Measurements from ENCODE around the gene RNF214. TPM values are rescaled to one million over a fixed set of nuclear protein-coding genes. Genes with fewer than 3 reads are reported as not detected.
"Not testable (repeated sequence)": the region's sequence is repeated elsewhere in the genome, so short reads cannot be mapped to it uniquely, and the experiment has no call there.

The RNF214 gene
- total RNA-seq (2021) (37.8 and 50.3 TPM in 2 replicates), Bru-seq, nascent RNA (percentile 76 among the genes with signal in this experiment), BruChase-seq, experiment 1, labeled RNA remaining after a 2-hour chase (percentile 77 among the genes with signal in this experiment), BruChase-seq, experiment 2, labeled RNA remaining after a 6-hour chase (percentile 83 among the genes with signal in this experiment)
- long read RNA-seq, transcript RNF214-201 (15 exons, 2,755 nt): major isoform, 15 of 28 reads
- long read RNA-seq, partial matches to known transcripts: 8 of 28 reads
- long read RNA-seq, other reads (novel, unspliced or antisense): 3 of 28 reads

GRCh38 chr11:117232092-117232878 lies at the start of gene RNF214:
Gene RNF214 (plus strand): TSS chr11:117232671. CDS start chr11:117234273, 1,602 bp downstream.
- Histone ChIP-seq H3K36me3 (ENCODE audit: insufficient read depth, low read length, poor library complexity, severe bottlenecking) (peaks cover 8% of the 10 kb centered on the region), H3K27ac (ENCODE audit: low read depth, low read length, poor library complexity, severe bottlenecking) (peak within 1 kb of the TSS; percentile 88), H3K4me1 (ENCODE audit: insufficient read depth, low read length, poor library complexity, severe bottlenecking) (peaks cover 14% of the 10 kb centered on the region), H3K9me3 (ENCODE audit: low read depth, low read length, poor library complexity, severe bottlenecking) (no peaks in the 10 kb centered on the region), H3K27me3 (replicated peaks; ENCODE audit: insufficient read depth, low read depth, low read length, poor library complexity) (no peaks in the 10 kb centered on the region), H3K4me3 (ENCODE audit: low read depth, low read length, poor library complexity, severe bottlenecking) (peak within 1 kb of the TSS; percentile 99)
- intact Hi-C loops (cut with micrococcal nuclease; ENCODE audit: unreplicated experiment): loop anchor here (2.0 to 5.0 kb wide), 2 partner anchors 95 to 585 kb away; partner anchors contain the start of gene CEP164
- no TSS peak for BruUV-seq (replicated peaks)
- POLR2A ChIA-PET (ENCODE audit: low non-redundant PET): no interaction called here
- CTCF ChIA-PET: interaction anchor here (0.6 to 1.5 kb wide), 6 partner anchors 10 to 485 kb away, joined by 3 to 8 read pairs (median 4); partner anchors contain the start of genes BACE1 and PAFAH1B2
- TF ChIP-seq EZH2 (IDR thresholded peaks at IDR 0.05; ENCODE audit: borderline replicate concordance, low read depth, low read length, poor library complexity, severe bottlenecking): no peak
- TF ChIP-seq, protein P1, sequence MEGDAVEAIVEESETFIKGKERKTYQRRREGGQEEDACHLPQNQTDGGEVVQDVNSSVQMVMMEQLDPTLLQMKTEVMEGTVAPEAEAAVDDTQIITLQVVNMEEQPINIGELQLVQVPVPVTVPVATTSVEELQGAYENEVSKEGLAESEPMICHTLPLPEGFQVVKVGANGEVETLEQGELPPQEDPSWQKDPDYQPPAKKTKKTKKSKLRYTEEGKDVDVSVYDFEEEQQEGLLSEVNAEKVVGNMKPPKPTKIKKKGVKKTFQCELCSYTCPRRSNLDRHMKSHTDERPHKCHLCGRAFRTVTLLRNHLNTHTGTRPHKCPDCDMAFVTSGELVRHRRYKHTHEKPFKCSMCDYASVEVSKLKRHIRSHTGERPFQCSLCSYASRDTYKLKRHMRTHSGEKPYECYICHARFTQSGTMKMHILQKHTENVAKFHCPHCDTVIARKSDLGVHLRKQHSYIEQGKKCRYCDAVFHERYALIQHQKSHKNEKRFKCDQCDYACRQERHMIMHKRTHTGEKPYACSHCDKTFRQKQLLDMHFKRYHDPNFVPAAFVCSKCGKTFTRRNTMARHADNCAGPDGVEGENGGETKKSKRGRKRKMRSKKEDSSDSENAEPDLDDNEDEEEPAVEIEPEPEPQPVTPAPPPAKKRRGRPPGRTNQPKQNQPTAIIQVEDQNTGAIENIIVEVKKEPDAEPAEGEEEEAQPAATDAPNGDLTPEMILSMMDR (conservative IDR thresholded peaks at IDR 0.05; ENCODE audit: low read depth, low read length): peak; percentile 81
- DNase-seq (ENCODE audit: low spot score): peak; percentile 90

DNA sequence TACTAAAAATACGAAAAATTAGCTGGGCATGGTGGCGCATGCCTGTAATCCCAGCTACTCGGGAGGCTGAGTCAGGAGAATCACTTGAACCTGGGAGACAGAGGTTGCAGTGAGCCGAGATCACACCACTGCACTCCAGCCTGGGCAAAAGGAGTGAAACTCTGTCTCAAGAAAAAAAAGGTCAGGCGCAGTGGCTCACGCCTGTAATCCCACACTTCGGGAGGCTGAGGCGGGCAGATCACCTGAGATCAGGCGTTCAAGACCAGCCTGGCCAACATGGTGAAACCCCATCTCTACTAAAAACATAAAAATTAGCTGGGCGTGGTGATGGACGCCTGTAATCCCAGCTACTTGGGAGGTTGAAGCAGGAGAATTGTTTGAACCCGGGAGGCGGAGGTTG lies 49.3 kb upstream of the RNF214 start:
- H3K27me3 ChIP-seq (replicated peaks; ENCODE audit: insufficient read depth, low read depth, low read length, poor library complexity); H3K9me3 ChIP-seq (ENCODE audit: low read depth, low read length, poor library complexity, severe bottlenecking); POLR2A ChIA-PET (ENCODE audit: low non-redundant PET); intact Hi-C loops (cut with micrococcal nuclease; ENCODE audit: unreplicated experiment); CTCF ChIA-PET; DNase-seq (ENCODE audit: low spot score); H3K36me3 ChIP-seq (ENCODE audit: insufficient read depth, low read length, poor library complexity, severe bottlenecking); H3K27ac ChIP-seq (ENCODE audit: low read depth, low read length, poor library complexity, severe bottlenecking); BruUV-seq (replicated peaks); H3K4me3 ChIP-seq (ENCODE audit: low read depth, low read length, poor library complexity, severe bottlenecking): not testable (repeated sequence)
- H3K4me1 ChIP-seq (ENCODE audit: insufficient read depth, low read length, poor library complexity, severe bottlenecking): peaks cover 23% of the 10 kb centered on the region

- CTCF ChIA-PET: no interaction called here
- DNase-seq (ENCODE audit: low spot score): no peak
Observed at GRCh38 chr11:117183724-117184349, 48.6 kb upstream of the RNF214 start.

More at GRCh38 chr11:117183724-117184349, 48.6 kb upstream of the RNF214 start:
- POLR2A ChIA-PET (ENCODE audit: low non-redundant PET): no interaction called here
- no peak overlapping the region for H3K4me3 ChIP-seq (ENCODE audit: low read depth, low read length, poor library complexity, severe bottlenecking)
- no peaks in the 10 kb centered on the region for H3K9me3 ChIP-seq (ENCODE audit: low read depth, low read length, poor library complexity, severe bottlenecking)
- no peaks in the 10 kb centered on the region for H3K27me3 ChIP-seq (replicated peaks; ENCODE audit: insufficient read depth, low read depth, low read length, poor library complexity)
- intact Hi-C loops (cut with micrococcal nuclease; ENCODE audit: unreplicated experiment): no loop called here
- TF ChIP-seq EZH2 (IDR thresholded peaks at IDR 0.05; ENCODE audit: borderline replicate concordance, low read depth, low read length, poor library complexity, severe bottlenecking): no peak
- TF ChIP-seq, protein P1 (conservative IDR thresholded peaks at IDR 0.05; ENCODE audit: low read depth, low read length): no peak
- H3K4me1 ChIP-seq (ENCODE audit: insufficient read depth, low read length, poor library complexity, severe bottlenecking): peaks cover 21% of the 10 kb centered on the region
- H3K36me3 ChIP-seq (ENCODE audit: insufficient read depth, low read length, poor library complexity, severe bottlenecking): peaks cover 4% of the 10 kb centered on the region
- no peak overlapping the region for H3K27ac ChIP-seq (ENCODE audit: low read depth, low read length, poor library complexity, severe bottlenecking)
- BruUV-seq (replicated peaks): no TSS peak
